GM18861 (cell line): Measurements from ENCODE around the gene MTF2.
A peak's percentile ranks its signal among the peaks of the same experiment; 100 is the strongest.
"Not testable (repeated sequence)": the region's sequence is repeated elsewhere in the genome, so short reads cannot be mapped to it uniquely, and the experiment has no call there.

Experiments
- ATAC-seq: cut with Tn5 transposase; IDR thresholded peaks from one replicate; pipeline ENCODE4 v1.9.1; 2021; ENCODE audit not compliant: unreplicated experiment

Gene MTF2

GRCh38 chr1:93078986-93079654 lies at the start of gene MTF2:
TSS of gene MTF2 (plus strand) at chr1:93079283. CDS start at chr1:93079527, 244 bp downstream.
- peak; percentile 72 for ATAC-seq

GRCh38 chr1:93029317-93029716 lies 49.8 kb upstream of the MTF2 start:
- ATAC-seq, result no peak

GRCh38 chr1:93030191-93030590 lies 48.9 kb upstream of the MTF2 start:
- ATAC-seq, result not testable (repeated sequence)

- no peak for ATAC-seq
These were observed 47.4 kb upstream of the MTF2 start for GRCh38 chr1:93031711-93032110.

GRCh38 chr1:93033029-93033428 lies 46.1 kb upstream of the MTF2 start:
- no peak for ATAC-seq

- ATAC-seq, result peak; percentile 80
These were observed 45.3 kb upstream of the MTF2 start for GRCh38 chr1:93033785-93034184.

- ATAC-seq, result no peak
These were observed 44.7 kb upstream of the MTF2 start for GRCh38 chr1:93034397-93034796.

- no peak for ATAC-seq
These were observed 42.4 kb upstream of the MTF2 start for GRCh38 chr1:93036672-93037071.

- peak; percentile 95 for ATAC-seq
These were observed 36.7 kb upstream of the MTF2 start for GRCh38 chr1:93042187-93043056.

- ATAC-seq, result no peak
These were observed 36.0 kb upstream of the MTF2 start for GRCh38 chr1:93043057-93043557.

- no peak for ATAC-seq
These were observed 31.5 kb upstream of the MTF2 start for GRCh38 chr1:93047618-93048017.

- ATAC-seq, result no peak
These were observed 27.1 kb upstream of the MTF2 start for GRCh38 chr1:93051961-93052360.

GRCh38 chr1:93056214-93056613 lies 22.9 kb upstream of the MTF2 start:
- ATAC-seq, result no peak

- ATAC-seq, result no peak
These were observed 22.4 kb upstream of the MTF2 start for GRCh38 chr1:93056649-93057048.

- ATAC-seq, result peak; percentile 49
These were observed 16.9 kb upstream of the MTF2 start for GRCh38 chr1:93061895-93062792.

GRCh38 chr1:93076268-93076667 lies 2.8 kb upstream of the MTF2 start:
- no peak for ATAC-seq

- no peak for ATAC-seq
These were observed 880 bp upstream of the MTF2 start for GRCh38 chr1:93078203-93078602.

GRCh38 chr1:93078638-93078985 lies 471 bp upstream of the MTF2 start:
- ATAC-seq, result peak; percentile 1

- ATAC-seq, result no peak
These were observed 630 bp downstream of the MTF2 start for GRCh38 chr1:93079685-93080141.

GRCh38 chr1:93080179-93080823 lies 1.2 kb downstream of the MTF2 start:
- peak; percentile 78 for ATAC-seq

GRCh38 chr1:93081716-93082115 lies 2.6 kb downstream of the MTF2 start:
- ATAC-seq, result no peak
